K562 (cell line): Measurements from ENCODE around the gene MPV17L2. TPM values are rescaled to one million over a fixed set of nuclear protein-coding genes. Genes with fewer than 3 reads are reported as not detected.
A peak's percentile ranks its signal among the peaks of the same experiment; 100 is the strongest.

ENCODE experiments used
- BCOR ChIP-seq: fragments of 450-650 bp; IDR thresholded peaks from 2 replicates; pipeline ENCODE4 v1.6.1; 2016
- CBX2 ChIP-seq: fragments of 200-600 bp; sonication (generic); IDR thresholded peaks from one replicate; pipeline ENCODE4 v1.6.1; 2012; ENCODE audit warnings: mild to moderate bottlenecking, low read length, inconsistent platforms; ENCODE audit not compliant: insufficient read depth, poor library complexity, severe bottlenecking
- CC2D1A ChIP-seq: fragments of 450-650 bp; IDR thresholded peaks from 2 replicates; pipeline ENCODE4 v1.6.1; 2017; ENCODE audit warnings: mild to moderate bottlenecking
- CTBP1 ChIP-seq: fragments of 450-650 bp; IDR thresholded peaks from 2 replicates; pipeline ENCODE4 v1.6.1; 2016; ENCODE audit warnings: borderline replicate concordance
- DLX4 ChIP-seq: fragments of 250-450 bp; sonication (Bioruptor Pico); IDR thresholded peaks from 2 replicates; pipeline ENCODE4 v1.6.1; 2021; ENCODE audit warnings: mild to moderate bottlenecking
- ELF2 ChIP-seq: fragments of 250-450 bp; sonication (Bioruptor Pico); IDR thresholded peaks from 2 replicates; pipeline ENCODE4 v1.5.0; 2021; ENCODE audit warnings: mild to moderate bottlenecking
- EZH2 ChIP-seq: IDR thresholded peaks from 2 replicates; pipeline ENCODE4 v1.6.1; 2012; ENCODE audit warnings: low read depth, mild to moderate bottlenecking, inconsistent platforms, low read length, borderline replicate concordance
- MLX ChIP-seq, 2 experiments: fragments of 450-650 bp in 1 of 2; sonication (generic) in 1 of 2; formaldehyde crosslinking; conservative IDR thresholded peaks; 2 replicates each; pipeline versions ENCODE4 v1.4.0 to v1.8.1; 2020 to 2022; ENCODE audit warnings: mild to moderate bottlenecking in 1 of 2, missing genetic modification reagents in 1 of 2
- MTA3 ChIP-seq: fragments of 450-650 bp; formaldehyde crosslinking; IDR thresholded peaks from 2 replicates; pipeline ENCODE4 v1.6.1; 2017; ENCODE audit warnings: mild to moderate bottlenecking, borderline replicate concordance
- NCOA6 ChIP-seq: fragments of 450-650 bp; IDR thresholded peaks from 2 replicates; pipeline ENCODE4 v1.6.1; 2017; ENCODE audit warnings: mild to moderate bottlenecking
- OTX1 ChIP-seq: fragments of 450-650 bp; formaldehyde crosslinking; IDR thresholded peaks from 2 replicates; pipeline ENCODE4 v1.4.0; 2022; ENCODE audit warnings: mild to moderate bottlenecking
- POLR2A ChIP-seq: fragments of 450-650 bp; conservative IDR thresholded peaks from 2 replicates; pipeline ENCODE4 v1.6.1; 2016
- PTTG1 ChIP-seq: fragments of 450-650 bp; IDR thresholded peaks from 2 replicates; pipeline ENCODE4 v1.6.1; 2016; ENCODE audit warnings: low read depth, mild to moderate bottlenecking, missing genetic modification characterization, missing compliant biosample characterization
- SIRT6 ChIP-seq: IDR thresholded peaks from one replicate; pipeline ENCODE4 v1.6.1; 2012; ENCODE audit warnings: low read depth, mild to moderate bottlenecking, control low read depth, inconsistent platforms, low read length, moderate library complexity
- SMARCE1 ChIP-seq: fragments of 450-650 bp; IDR thresholded peaks from 2 replicates; pipeline ENCODE4 v1.7.1; 2016; ENCODE audit warnings: mild to moderate bottlenecking
- TOE1 ChIP-seq, 2 experiments: fragments of 450-650 bp in 1 of 2; sonication (generic) in 1 of 2; formaldehyde crosslinking in 1 of 2; IDR thresholded peaks; 2 replicates each; pipeline versions ENCODE4 v1.7.1 to v1.8.0; 2016 to 2022; ENCODE audit warnings: borderline replicate concordance in 2 of 2, mild to moderate bottlenecking in 2 of 2, antibody characterized with exemption in 1 of 2, inconsistent platforms in 1 of 2, low read depth in 1 of 2, missing genetic modification reagents in 1 of 2, moderate library complexity in 1 of 2
- YBX1 ChIP-seq: fragments of 450-650 bp; IDR thresholded peaks from 2 replicates; pipeline ENCODE4 v1.7.1; 2016; ENCODE audit warnings: mild to moderate bottlenecking
- ZBTB26 ChIP-seq: fragments of 450-650 bp; formaldehyde crosslinking; IDR thresholded peaks from 2 replicates; pipeline ENCODE4 v1.4.0; 2022; ENCODE audit warnings: missing genetic modification characterization
- ZBTB43 ChIP-seq: sonication (generic); formaldehyde crosslinking; IDR thresholded peaks from 2 replicates; pipeline ENCODE4 v1.8.0; 2023; ENCODE audit warnings: mild to moderate bottlenecking, missing genetic modification reagents
- ZNF3 ChIP-seq: fragments of 250-450 bp; sonication (Bioruptor Pico); IDR thresholded peaks from 2 replicates; pipeline ENCODE4 v1.5.0; 2021; ENCODE audit warnings: mild to moderate bottlenecking, moderate library complexity
- ZNF507 ChIP-seq: conservative IDR thresholded peaks from 2 replicates; pipeline ENCODE4 v1.6.1; 2017; ENCODE audit warnings: missing genetic modification characterization, missing compliant biosample characterization
- ZNF639 ChIP-seq, 2 experiments: fragments of 200-800 bp in 1 of 2; sonication (Bioruptor generic) in 1 of 2; sonication (generic) in 1 of 2; formaldehyde crosslinking in 1 of 2; IDR thresholded peaks in 1 of 2; conservative IDR thresholded peaks in 1 of 2; 2 replicates each; pipeline versions ENCODE4 v1.5.0 to v1.6.1; 2016 to 2020; ENCODE audit warnings: missing compliant biosample characterization in 1 of 2, missing genetic modification characterization in 1 of 2, missing genetic modification reagents in 1 of 2
- ZNF699 ChIP-seq: fragments of 250-450 bp; sonication (Bioruptor Pico); IDR thresholded peaks from 2 replicates; pipeline ENCODE4 v1.8.0; 2021; ENCODE audit warnings: mild to moderate bottlenecking, moderate library complexity; ENCODE audit not compliant: insufficient replicate concordance
- polyA plus RNA-seq, 8 experiments: library from polyadenylated mRNA; depleted of rRNA in 4 of 8; stranded (reverse) in 5 of 8; unstranded in 3 of 8; fragments of >200 nt; fragmentation: Nextera tagmentation in 2 of 8; fragmentation: Illumina TruSeq in 1 of 8; extraction: Ambion mirVana in 2 of 8; extraction: Trizol in 1 of 8; gene quantifications; 2 replicates each; pipeline versions ENCODE4 v1.2.1 to v1.2.3, GENCODE V29; 2011 to 2014; ENCODE audit warnings: inconsistent platforms in 1 of 8, missing spikeins in 1 of 8
- total RNA-seq, 7 experiments: library from RNA; depleted of rRNA in 6 of 7; stranded (reverse); fragments of >200 nt in 6 of 7; fragmentation: Illumina TruSeq in 2 of 7; extraction: Trizol in 2 of 7; gene quantifications; 2 replicates each; pipeline versions ENCODE4 v1.2.1 to v1.2.3, GENCODE V29; 2011 to 2021; ENCODE audit warnings: low replicate concordance in 1 of 7

MPV17L2 gene
- total and polyA plus RNA-seq, 9 of the 15 experiments (the other 6 are each of a cell fraction or from before 2014, with no cell fraction given) = 10.6 to 60.2 (median 28.5) TPM

- no peak for TF ChIP-seq DLX4
- TF ChIP-seq PTTG1 (tag) = no peak
- no peak for TF ChIP-seq TOE1 (IDR thresholded peaks at IDR 0.05; ENCODE audit: borderline replicate concordance)
- no peak for TF ChIP-seq TOE1 (CRISPR knock-in tag; IDR thresholded peaks at IDR 0.05; ENCODE audit: borderline replicate concordance, low read depth)
- TF ChIP-seq CBX2 = no peak
- no peak for TF ChIP-seq MLX (CRISPR knock-in tag; conservative IDR thresholded peaks at IDR 0.05)
- TF ChIP-seq BCOR = peak; percentile 67
- TF ChIP-seq POLR2A = no peak
- no peak for TF ChIP-seq NCOA6
- TF ChIP-seq ZNF699 (CRISPR knock-in tag) = no peak
- TF ChIP-seq SMARCE1 = no peak
- no peak for TF ChIP-seq ZNF3 (CRISPR knock-in tag)
- no peak for TF ChIP-seq EZH2
- TF ChIP-seq YBX1 = no peak
- TF ChIP-seq SIRT6 = no peak
- no peak for TF ChIP-seq OTX1 (CRISPR knock-in tag)
- TF ChIP-seq ZBTB43 (CRISPR knock-in tag) = no peak
- TF ChIP-seq ZNF507 (tag) = no peak
- no peak for TF ChIP-seq CTBP1
- no peak for TF ChIP-seq ELF2 (CRISPR knock-in tag)
- no peak for TF ChIP-seq CC2D1A
- no peak for TF ChIP-seq ZNF639 (CRISPR knock-in tag; conservative IDR thresholded peaks at IDR 0.05 in 1 of 2, IDR thresholded peaks at IDR 0.05 in 1 of 2)
- no peak for TF ChIP-seq MTA3
- TF ChIP-seq ZBTB26 = no peak
Observed at GRCh38 chr19:18239303-18239702, 46.3 kb downstream of the MPV17L2 start (continued).
